T-helper 9 cell (primary cell): Measurements from ENCODE around the gene EBF4.
"Not testable (repeated sequence)": the region's sequence is repeated elsewhere in the genome, so short reads cannot be mapped to it uniquely, and the experiment has no call there.

Experiments used
- DNase-seq: peaks from one replicate; pipeline ENCODE4 v3.0.0-alpha.2; 2020

The EBF4 gene

GRCh38 chr20:2673453-2673852 lies 19.1 kb upstream of the EBF4 start:
- no peak for DNase-seq

- DNase-seq = no peak
These were observed 12.5 kb upstream of the EBF4 start for GRCh38 chr20:2680046-2680445.

GRCh38 chr20:2682040-2682439 lies 10.5 kb upstream of the EBF4 start:
- DNase-seq = not testable (repeated sequence)

- DNase-seq = not testable (repeated sequence)
These were observed 7.8 kb upstream of the EBF4 start for GRCh38 chr20:2684817-2685216.

GRCh38 chr20:2687514-2687913 lies 5.1 kb upstream of the EBF4 start:
- no peak for DNase-seq

GRCh38 chr20:2688041-2688591 lies 4.5 kb upstream of the EBF4 start:
- DNase-seq = peak; percentile 68

- DNase-seq = no peak
These were observed 2.4 kb upstream of the EBF4 start for GRCh38 chr20:2690213-2690612.

- DNase-seq = no peak
These were observed 1.9 kb upstream of the EBF4 start for GRCh38 chr20:2690718-2691117.

- no peak for DNase-seq
These were observed 1.5 kb upstream of the EBF4 start for GRCh38 chr20:2691127-2691526.

GRCh38 chr20:2691663-2692035 lies 931 bp upstream of the EBF4 start:
- DNase-seq = no peak

- DNase-seq = peak; percentile 18
These were observed 306 bp downstream of the EBF4 start for GRCh38 chr20:2692886-2693285.

GRCh38 chr20:2693286-2694007 lies 867 bp downstream of the EBF4 start:
- peak; percentile 39 for DNase-seq

GRCh38 chr20:2694008-2694471 lies 1.5 kb downstream of the EBF4 start:
- DNase-seq = no peak

GRCh38 chr20:2694519-2694918 lies 1.9 kb downstream of the EBF4 start:
- no peak for DNase-seq

GRCh38 chr20:2695206-2695983 lies 2.8 kb downstream of the EBF4 start:
- DNase-seq = no peak

- DNase-seq = not testable (repeated sequence)
These were observed 3.5 kb downstream of the EBF4 start for GRCh38 chr20:2695984-2696525.

- no peak for DNase-seq
These were observed 4.1 kb downstream of the EBF4 start for GRCh38 chr20:2696646-2697045.

- no peak for DNase-seq
These were observed 5.2 kb downstream of the EBF4 start for GRCh38 chr20:2697768-2698167.

GRCh38 chr20:2698186-2698817 lies 5.7 kb downstream of the EBF4 start:
- no peak for DNase-seq

- no peak for DNase-seq
These were observed 6.3 kb downstream of the EBF4 start for GRCh38 chr20:2698912-2699311.

GRCh38 chr20:2699775-2700413 lies 7.3 kb downstream of the EBF4 start:
- DNase-seq = no peak

GRCh38 chr20:2700913-2701620 lies 8.5 kb downstream of the EBF4 start:
- DNase-seq = no peak
